ENCODE measurements around the gene ZNF467.

Gene ZNF467

DNA sequence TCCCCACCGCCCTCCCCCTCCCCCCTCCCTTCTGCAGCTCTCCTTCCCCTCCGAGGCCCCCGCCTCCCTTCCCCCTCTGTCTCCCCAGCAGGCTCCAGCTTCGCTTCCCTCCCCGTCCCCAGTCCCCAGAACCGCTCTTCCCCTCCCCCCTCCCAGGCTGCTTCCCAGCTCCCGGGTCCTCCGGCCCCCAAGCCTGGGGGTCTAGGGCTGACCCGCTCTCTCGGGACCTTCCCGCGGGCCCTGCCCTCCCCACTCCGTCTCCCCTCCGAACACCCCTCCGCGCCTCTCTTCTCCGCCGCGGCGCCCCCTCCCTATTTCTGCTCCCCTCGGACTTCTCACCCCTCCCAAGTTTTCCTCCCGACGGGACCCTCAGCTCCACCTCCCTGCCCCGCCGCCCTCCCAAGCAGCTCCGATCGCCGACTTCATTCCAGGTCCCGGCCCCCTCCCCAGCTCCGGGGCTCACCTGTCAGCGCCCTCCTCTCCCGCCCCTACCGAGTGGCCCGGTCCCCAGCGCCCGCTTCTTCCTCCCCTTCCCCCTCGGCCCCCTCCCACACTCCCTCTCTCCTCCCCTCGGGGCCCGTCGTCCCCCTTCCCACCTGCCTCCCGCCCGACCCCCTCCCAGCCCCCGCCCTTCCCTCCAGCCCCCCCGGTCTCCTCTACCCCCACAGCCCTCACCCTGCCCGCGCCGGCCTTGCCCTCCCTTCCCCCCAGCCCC is 990 bp downstream of the ZNF467 start:
- no peak for DNase-seq (ENCODE audit: low read depth in 1 of 2, low spot score in 1 of 2)

DNA sequence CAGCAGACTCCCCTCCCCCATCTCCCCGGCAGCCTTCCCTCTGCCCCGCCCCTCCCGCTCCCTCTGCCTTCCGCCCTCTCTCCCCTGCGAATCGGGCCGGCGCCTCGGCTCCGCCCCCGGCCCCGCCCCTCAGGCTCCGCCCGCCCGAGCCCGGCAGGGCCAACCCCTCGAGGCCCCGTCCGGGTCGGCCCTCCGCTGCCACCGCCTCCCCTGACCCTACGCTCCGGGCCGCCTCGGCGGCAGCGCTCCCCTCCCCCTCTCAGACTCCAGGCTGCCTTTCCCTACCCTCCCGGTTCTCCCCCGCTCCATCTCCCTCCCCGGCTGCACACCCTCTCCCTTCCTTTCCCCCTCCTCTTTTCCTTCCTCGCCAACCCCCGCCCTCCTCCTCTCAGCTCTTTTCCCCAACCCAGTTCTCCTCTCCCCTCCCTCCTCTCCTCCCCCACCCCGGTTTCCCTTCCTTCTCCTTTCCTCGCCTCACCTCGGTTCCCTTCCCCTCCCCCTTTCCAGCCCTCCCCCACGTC is 1.6 kb downstream of the ZNF467 start:
- peak; percentile 71 to 85 for DNase-seq (ENCODE audit: low read depth in 1 of 2, low spot score in 1 of 2)

DNA sequence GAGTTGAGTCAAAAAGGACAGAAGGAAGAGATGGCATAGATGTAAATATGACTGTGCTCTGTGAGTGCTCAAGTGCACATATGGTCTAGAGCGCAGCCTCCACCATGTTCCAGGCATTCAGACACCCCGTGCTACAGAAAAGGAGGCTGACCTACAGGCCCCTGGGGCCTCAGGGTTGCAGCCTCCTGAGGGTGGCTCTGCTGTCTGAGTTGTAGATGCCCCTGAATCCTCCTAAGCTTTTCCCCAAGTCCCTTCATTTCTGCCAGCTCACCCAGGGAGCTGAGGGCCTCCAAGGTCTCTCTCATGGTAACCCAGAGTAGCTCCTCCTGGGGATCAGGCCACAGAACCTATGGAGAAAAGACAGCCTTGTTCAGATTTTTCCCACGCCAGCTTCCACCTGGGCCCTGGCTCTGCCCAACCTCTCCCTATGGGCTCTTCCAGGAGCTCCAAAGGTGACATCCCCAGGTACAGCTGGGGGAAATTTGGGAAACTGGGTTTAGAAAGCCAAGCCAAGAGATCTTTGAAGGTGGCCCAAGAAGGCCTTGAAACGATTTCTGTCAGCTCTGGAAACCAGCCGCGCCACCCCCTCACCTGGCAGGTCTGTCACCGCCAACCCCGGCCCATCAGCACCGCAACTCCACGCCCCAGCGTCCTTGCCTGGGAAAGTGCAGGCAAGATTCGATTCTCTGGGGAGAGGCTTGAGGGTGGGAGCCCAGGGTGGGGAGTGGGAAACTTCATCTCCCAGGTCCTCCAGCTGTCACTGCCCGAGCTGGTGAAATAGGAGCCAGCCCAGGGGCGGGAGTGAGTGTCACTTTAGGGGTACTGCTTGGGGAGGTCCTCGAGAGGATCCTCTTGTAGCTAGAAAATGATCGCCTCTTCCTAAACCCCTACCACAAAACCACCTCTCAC is 2.4 kb downstream of the ZNF467 start:
- DNase-seq (ENCODE audit: low read depth in 1 of 2, low spot score in 1 of 2): no peak

DNA sequence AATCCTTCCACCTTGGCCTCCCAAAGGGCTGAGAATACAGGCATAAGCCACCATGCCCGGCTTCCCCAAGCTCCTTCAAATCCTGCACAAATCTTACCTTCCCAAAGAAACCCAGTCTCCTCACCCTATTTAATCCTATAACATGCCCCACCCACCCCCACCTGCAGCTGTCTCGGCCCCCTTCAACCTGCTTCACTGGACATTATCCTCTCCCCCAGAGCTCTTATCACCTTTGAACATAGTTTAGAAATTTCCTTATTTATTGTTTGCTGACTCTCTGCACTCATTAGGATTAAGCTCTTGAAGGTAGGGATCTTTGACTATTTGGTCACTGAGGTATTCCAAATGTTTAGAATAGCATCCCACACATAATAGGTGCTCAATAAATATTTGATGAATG is 3.5 kb downstream of the ZNF467 start:
- DNase-seq (ENCODE audit: low read depth in 1 of 2, low spot score in 1 of 2): no peak

DNA sequence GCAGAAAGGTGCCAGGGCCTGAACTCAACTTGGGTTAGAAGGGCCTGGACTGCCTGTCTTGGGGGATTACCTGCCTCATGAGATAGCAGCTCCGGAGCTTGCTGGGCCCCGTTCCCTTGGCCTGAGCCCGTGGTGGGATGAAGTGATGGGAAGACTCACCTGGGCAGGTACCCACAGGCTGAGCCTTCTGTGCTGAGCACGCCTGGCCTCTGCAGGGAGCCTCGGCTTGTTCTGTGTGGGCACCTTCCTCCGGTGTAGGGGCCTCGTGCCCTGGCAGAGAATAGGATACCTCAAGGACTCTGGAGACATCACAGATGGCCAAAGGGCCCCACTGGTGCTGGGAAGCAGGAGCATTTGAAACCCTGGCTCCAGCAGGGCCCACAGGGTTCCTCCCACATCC is 4.5 kb downstream of the ZNF467 start:
- no peak for DNase-seq (ENCODE audit: low read depth in 1 of 2, low spot score in 1 of 2)

DNA sequence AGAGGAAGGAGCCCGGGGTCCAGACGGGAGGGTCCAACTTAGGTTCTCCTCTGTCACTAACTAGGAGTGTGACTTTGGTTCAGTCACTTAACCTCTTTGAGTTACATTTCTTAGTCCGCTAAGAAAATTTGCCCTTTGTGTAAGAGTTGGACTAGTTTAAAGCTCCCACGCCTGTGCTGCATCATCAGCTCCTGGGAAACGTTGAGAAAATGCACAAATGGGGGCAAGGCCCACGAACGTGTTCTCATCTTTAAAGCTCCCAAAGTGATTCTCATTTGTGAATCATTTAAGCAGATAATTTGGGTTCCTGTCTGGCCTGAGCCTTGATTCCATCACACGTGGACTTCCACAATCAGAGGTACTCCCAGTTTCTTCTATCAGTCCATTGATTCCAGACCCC is 6.3 kb downstream of the ZNF467 start:
- DNase-seq (ENCODE audit: low read depth in 1 of 2, low spot score in 1 of 2): no peak

DNA sequence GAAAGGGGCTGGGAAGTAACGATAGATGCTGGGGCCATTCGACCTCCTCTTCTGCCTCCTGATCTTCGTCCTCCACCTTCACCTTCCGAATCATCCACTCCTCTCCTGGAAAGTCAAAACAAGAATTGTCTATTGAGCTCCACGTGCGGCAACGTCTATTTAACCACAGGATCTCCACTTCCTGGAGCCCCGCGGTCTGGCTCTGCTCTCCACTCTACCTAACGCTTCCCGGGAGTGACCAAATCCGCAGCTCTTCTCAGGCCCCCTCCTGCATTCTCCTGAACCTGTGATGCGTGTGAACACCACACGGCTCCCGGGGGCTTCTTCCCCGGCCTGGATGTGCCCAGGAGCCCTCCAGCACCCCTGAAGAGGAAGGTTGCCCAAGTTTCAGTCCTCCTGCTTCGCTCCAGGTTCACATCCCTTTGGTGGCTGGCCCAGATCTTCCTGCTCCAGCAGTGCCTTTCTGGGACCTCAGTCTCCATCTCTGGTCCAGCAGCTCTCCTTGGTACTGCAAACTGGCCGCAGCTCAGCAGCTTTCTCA is 7.2 kb downstream of the ZNF467 start:
- no peak for DNase-seq (ENCODE audit: low read depth in 1 of 2, low spot score in 1 of 2)

DNA sequence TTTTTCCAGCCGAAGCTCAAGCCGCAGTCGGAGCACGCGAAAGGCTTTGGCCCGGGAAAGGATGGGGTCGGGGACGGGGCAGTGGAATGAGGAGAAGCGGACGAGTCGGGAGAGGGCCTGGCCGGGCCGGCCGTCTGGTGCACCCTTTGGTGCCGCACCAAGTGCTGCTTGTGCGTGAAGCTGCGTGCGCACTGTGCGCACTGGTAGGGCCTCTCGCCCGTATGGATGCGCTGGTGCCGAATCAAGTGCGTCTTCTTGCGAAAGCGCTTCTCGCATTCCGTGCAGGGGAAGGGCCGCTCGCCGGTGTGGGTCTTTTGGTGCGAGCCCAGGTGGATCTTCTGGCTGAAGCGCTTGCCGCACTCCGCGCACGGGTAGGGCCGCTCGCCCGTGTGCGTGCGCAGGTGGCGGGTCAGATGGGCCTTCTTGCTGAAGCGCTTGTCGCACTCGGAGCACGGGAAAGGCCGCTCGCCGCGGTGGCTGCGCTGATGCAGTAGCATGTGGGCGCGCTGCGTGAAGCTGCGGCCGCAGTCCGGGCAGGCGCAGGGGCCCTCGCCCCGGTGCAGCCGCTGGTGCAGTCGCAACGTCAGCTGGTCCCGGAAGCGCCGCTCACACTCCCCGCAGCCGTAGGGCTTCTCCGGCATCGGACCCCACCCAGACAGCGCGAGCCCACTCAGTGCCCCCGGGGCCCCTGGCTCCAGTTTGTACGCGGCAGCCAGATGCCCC is 7.8 kb downstream of the ZNF467 start:
- no peak for DNase-seq (ENCODE audit: low read depth in 1 of 2, low spot score in 1 of 2)

DNA sequence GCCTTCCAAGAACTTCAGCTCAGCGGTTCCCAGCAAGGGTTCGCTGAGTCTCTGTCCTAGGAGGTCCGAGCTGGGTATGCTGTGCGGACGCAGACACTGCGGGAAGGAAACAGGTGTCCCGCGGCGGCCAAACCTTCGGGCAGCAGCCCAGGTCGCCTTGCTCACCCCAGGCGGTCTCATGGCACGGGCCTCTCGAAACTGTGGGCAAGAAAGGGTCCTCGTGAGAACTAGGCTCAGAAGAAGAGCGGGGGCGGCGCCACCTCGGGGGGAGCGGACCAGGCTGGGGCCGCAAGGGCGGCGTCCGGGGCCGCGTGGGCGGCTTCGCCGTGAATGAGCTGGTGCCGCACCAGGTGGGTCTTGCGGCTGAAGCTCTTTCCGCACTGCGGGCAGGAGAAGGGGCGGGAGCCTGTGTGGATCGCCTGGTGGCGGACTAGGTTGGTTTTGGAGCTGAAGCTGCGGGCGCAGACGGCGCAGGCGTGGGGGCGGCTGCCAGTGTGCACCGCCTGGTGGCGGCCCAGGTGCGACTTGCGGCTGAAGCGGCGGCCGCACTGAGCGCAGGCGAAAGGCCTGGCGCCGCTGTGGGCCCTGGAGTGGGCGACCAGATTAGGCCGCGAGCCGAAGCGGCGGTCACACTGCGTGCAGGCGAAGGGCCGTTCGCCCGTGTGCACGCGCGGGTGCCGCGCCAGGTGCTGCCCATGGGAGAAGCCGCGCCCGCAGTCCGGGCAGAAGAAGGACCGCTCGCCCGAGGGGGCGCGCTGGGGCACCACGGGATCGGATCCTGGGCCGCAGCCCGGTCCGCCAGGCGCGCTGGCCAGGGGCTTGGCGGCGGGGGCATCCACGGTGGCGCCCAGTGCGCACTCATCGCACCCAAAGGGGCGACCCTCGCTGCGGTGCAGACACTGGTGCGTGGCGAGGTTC is 8.6 kb downstream of the ZNF467 start:
- no peak for DNase-seq (ENCODE audit: low read depth in 1 of 2, low spot score in 1 of 2)

DNA sequence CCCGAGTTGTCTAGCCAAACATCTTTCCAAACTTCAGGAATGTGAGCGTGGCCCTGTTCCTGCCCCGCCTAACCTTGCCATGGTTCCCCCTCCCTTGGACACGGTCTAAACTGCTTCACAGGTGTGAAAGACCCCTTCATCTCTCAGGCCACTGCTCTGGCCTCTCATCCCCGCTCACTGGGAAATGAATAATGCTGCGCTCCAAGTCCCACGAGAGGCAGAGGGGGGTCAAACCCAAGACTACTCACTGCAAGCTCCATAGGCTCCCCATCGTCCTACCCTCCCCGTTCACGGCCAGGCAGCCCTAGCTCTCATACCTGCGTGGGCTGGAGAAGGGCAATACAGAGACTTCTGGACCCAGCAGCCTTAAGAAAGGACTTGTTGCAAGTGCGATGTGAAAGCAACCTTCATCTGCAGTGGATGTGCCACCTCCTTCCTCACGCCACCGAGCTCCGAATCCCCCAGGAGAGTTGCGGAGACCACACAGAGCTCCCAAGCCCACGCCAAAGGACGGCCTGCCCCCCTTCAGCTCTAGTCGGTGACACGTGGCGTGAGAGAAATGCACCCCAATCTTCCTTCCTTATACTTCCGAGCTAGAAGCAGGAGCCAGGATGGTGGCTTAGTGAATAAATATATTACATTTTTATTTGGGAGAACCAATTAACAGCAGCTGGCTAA is 9.7 kb downstream of the ZNF467 start:
- no peak for DNase-seq (ENCODE audit: low read depth in 1 of 2, low spot score in 1 of 2)

DNA sequence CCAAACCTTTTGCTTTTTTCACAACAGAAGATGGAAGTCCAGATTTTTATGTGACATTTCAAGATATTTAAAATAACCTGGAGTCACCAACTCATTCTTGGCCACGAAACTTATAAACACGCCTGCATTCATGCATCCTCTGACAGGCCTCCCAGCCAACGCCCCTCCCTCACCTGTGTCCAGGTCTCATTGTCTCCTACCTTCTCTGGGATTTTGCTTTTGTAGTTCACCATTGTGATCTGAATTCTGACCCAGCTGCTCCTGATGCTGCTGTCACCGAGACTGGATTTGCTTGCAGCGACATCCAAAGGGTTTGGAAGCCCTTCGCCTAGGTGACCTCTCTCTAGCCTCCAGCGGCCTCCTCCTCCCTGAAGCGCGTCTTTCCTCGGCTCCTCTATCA is 10.8 kb downstream of the ZNF467 start:
- DNase-seq (ENCODE audit: low read depth in 1 of 2, low spot score in 1 of 2): no peak

DNA sequence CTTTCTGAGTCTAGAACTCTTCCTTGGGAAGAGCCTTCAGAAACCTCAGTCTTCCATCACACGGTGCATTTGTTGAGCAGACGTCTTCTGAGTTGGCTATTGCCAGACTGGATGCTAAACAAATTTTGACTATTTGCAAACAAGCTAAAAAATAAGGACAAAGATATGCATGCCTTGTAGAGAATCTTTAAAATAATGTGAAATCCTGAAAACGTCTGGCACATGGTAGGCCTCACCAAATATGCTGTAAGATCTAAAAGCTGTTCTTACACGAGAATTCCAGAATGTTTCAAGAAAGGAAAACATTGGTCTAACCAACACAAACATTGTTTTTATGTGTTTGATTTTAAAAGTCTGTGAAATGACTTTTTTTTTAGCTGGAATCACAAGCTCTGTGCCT is 11.3 kb downstream of the ZNF467 start:
- DNase-seq (ENCODE audit: low read depth in 1 of 2, low spot score in 1 of 2): no peak

DNA sequence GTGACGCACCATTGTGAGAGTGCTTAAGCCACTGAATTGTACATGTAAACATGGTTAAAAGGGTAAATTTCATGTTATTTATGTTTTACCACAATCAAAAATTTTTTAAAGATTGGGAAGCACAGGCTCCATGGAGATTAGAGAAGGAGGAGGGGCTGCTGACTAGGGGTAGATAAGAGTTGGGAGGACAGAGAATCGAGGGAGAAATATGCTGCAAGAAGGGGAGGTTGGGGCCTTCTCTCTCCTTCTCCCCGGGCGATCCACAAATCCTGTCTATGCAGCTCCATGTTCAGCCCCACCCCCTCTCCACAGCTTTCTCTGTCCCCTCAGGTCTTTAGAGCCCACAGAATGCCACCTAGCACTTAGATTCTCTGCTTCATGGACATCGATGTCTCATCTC is 12.1 kb downstream of the ZNF467 start:
- no peak for DNase-seq (ENCODE audit: low read depth in 1 of 2, low spot score in 1 of 2)

DNA sequence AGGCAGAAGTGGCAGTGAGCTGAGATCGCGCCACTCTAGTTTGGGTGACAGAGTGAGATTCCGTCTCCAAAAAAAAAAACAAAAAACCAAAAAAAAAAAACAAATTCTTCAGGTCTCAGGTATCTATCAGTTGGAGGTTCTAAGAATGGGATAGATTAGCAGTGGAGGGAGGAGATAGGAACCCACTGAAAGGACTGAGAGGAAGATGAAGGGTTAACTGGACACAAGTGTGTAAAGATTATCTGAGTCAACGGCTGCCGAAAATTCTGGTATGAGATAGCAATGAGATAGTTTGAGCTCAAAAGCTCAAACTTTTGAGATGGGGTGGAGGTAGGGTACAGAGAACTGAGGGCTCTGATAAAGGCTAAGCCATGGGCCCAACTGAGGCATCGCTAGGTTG is 12.8 kb downstream of the ZNF467 start:
- DNase-seq (ENCODE audit: low read depth in 1 of 2, low spot score in 1 of 2): no peak

DNA sequence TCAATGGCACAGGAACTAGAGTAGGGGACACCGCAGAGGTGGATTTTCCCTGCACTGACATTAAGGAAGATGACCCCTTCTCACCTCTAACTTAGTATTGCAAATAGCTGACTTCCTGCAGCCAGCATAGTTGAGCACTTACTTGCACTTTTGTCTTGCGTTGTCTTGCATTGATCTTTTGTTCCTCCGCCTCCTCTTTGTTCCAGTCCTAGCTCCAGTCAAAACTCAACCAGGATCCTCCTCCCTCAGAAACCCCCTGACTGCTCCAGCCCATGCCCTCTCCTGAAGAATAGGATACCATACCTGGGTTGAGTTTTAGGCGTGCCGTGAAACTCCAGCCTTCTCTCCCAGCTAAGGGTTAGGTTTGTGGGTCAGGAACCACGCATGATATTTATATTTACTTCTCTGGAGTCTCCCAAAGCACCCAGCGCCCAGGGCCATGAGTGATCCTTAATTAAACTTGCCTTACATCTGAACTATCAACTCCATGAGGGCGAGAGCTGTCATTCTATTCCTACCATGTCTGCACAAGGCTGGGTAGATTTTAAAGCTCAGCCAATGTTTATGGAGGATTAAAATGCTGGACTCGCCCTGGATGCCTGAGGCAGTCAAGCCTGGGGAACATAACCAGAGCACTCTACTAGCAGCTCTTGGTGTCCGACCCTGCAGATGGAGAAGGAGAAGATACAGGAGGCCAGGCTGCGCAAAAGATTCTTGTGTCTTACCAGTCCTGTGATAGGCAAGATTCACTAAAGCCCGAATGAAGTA is 14.1 kb downstream of the ZNF467 start:
- no peak for DNase-seq (ENCODE audit: low read depth in 1 of 2, low spot score in 1 of 2)

DNA sequence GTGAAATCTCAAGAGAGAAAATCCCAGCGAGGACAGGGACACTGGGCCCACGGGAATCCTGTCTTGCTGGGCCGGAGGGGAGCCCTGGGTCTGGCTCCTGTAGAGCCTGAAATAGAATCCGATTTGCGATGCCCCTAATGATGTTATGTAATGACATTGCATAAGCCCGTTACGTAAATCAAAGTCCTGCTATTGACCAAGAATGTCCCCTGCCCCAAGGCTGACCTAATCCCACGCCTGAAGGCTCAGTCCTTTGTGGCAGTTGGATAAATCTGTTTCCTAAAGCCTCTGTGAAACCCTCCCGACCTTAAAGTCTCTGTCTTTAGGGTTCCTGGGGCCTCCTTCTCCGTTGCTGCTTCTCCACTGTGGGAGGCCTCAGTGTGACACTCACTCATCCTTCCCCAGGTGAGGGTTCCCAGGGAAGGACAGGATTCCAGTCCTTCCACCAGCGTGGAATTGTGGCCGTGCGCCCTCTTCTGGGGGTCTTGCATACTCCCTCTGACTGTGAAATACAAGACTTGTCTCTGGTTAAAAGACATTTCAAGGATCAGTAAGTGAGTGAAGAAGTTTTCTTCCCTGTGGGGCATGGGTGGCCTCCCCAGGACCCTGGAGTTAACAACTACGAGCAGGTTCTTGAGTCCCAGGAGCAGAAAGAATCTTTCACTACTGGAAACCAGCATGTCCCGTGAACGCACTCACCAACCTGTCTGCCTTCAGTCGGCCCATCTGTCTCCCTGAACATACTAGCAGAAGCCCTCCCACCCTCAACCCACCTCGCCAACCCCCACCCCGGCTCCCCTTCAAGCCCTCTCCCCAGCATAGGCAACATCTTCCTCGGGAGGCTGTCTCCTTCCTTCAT is 19.8 kb downstream of the ZNF467 start:
- no peak for DNase-seq (ENCODE audit: low read depth in 1 of 2, low spot score in 1 of 2)

DNA sequence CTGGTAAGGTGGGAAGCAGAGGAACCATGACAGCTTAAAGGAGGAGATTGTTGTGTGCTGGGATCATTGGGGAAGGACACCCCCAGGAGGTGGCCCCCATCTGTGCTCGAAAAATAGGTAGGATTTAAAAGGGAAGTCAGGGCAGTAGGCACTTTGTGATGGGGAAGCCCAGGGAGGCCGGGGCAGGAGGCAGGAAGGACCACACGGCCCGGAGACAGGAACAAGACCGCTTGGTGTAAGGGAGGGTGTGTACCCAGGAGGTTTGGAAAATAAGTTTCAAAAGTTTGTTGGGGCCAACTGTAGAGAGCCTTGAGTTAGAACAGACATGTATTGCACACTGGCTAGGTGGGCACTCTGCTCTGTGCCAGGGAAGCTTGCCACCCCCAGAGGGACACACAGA is 20.7 kb downstream of the ZNF467 start:
- DNase-seq (ENCODE audit: low read depth in 1 of 2, low spot score in 1 of 2): no peak
